Measurements from ENCODE around the gene TSPYL4.

DNA sequence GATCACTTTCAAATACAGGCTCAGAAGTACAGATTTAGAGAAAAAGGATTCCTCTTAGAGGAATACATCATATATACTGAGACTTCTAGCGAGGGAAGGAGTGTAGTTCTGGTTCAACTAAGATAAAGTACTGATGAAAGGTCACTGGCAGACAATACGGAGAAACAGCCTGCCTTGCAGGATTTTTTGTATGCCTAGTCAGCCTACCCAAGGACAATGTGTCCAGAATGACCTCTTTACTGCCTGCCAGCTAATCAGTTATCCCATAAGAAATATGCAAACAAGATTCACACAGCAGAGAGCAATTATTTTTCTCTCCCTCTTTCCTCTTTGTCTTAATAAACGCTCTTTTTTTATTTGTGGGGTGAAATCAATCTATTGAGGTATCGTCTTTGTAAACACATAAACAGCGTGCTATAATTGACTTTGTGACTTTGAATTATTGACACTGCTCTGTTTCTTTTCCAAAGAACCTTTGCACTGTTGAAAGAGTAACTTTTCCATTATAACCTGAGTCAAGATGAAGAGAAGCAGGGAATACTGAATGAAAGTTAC, 1.4 kb upstream of the TSPYL4 start:
- TF ChIP-seq MYBL2 (CRISPR knock-in tag; IDR thresholded peaks at IDR 0.05): no peak
- TF ChIP-seq, protein P1, sequence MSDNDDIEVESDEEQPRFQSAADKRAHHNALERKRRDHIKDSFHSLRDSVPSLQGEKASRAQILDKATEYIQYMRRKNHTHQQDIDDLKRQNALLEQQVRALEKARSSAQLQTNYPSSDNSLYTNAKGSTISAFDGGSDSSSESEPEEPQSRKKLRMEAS (CRISPR knock-in tag; IDR thresholded peaks at IDR 0.05): no peak
- TF ChIP-seq NR3C1 (CRISPR knock-in tag; conservative IDR thresholded peaks at IDR 0.05; ENCODE audit: low read depth): no peak
- TF ChIP-seq, protein P2, sequence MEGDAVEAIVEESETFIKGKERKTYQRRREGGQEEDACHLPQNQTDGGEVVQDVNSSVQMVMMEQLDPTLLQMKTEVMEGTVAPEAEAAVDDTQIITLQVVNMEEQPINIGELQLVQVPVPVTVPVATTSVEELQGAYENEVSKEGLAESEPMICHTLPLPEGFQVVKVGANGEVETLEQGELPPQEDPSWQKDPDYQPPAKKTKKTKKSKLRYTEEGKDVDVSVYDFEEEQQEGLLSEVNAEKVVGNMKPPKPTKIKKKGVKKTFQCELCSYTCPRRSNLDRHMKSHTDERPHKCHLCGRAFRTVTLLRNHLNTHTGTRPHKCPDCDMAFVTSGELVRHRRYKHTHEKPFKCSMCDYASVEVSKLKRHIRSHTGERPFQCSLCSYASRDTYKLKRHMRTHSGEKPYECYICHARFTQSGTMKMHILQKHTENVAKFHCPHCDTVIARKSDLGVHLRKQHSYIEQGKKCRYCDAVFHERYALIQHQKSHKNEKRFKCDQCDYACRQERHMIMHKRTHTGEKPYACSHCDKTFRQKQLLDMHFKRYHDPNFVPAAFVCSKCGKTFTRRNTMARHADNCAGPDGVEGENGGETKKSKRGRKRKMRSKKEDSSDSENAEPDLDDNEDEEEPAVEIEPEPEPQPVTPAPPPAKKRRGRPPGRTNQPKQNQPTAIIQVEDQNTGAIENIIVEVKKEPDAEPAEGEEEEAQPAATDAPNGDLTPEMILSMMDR (IDR thresholded peaks at IDR 0.05): no peak
- no peak for TF ChIP-seq ZNF423 (CRISPR knock-in tag; IDR thresholded peaks at IDR 0.05)
- TF ChIP-seq ZNF416 (CRISPR knock-in tag; IDR thresholded peaks at IDR 0.05): no peak
- TF ChIP-seq NR2C2 (CRISPR knock-in tag; IDR thresholded peaks at IDR 0.05): no peak
